ENCODE data around the gene MMP3. TPM values are rescaled to one million over a fixed set of nuclear protein-coding genes. Genes with fewer than 3 reads are reported as not detected.

MMP3 gene
- total RNA-seq, 1 donor: not detected

GRCh38 chr11:102846292-102846691, 2.9 kb upstream of the MMP3 start:
- H3K9me3 ChIP-seq (ENCODE audit: low read depth, low read length): no peaks in the 10 kb centered on the region
- H3K27me3 ChIP-seq (ENCODE audit: insufficient read depth, low read length): peaks cover 3% of the 10 kb centered on the region
- H3K4me1 ChIP-seq (ENCODE audit: insufficient read depth, low read length): no peaks in the 10 kb centered on the region
- no peak overlapping the region for H3K4me3 ChIP-seq (ENCODE audit: low read length)

- Histone ChIP-seq H3K9me3 (ENCODE audit: low read depth, low read length) (no peaks in the 10 kb centered on the region), H3K4me1 (ENCODE audit: insufficient read depth, low read length) (no peaks in the 10 kb centered on the region), H3K27me3 (ENCODE audit: insufficient read depth, low read length) (peaks cover 10% of the 10 kb centered on the region), H3K4me3 (ENCODE audit: low read length) (no peak overlapping the region)
Measured at GRCh38 chr11:102842930-102843329, 479 bp downstream of the MMP3 start.

GRCh38 chr11:102840018-102840417, 3.4 kb downstream of the MMP3 start:
- peaks cover 7% of the 10 kb centered on the region for H3K27me3 ChIP-seq (ENCODE audit: insufficient read depth, low read length)
- no peaks in the 10 kb centered on the region for H3K9me3 ChIP-seq (ENCODE audit: low read depth, low read length)
- H3K4me3 ChIP-seq (ENCODE audit: low read length): no peak overlapping the region

GRCh38 chr11:102837646-102838045, 5.8 kb downstream of the MMP3 start:
- H3K27me3 ChIP-seq (ENCODE audit: insufficient read depth, low read length): peaks cover 7% of the 10 kb centered on the region
- no peaks in the 10 kb centered on the region for H3K4me1 ChIP-seq (ENCODE audit: insufficient read depth, low read length)
- no peaks in the 10 kb centered on the region for H3K9me3 ChIP-seq (ENCODE audit: low read depth, low read length)
- H3K4me3 ChIP-seq (ENCODE audit: low read length): no peak overlapping the region

More at GRCh38 chr11:102840018-102840417, 3.4 kb downstream of the MMP3 start:
- H3K4me1 ChIP-seq (ENCODE audit: insufficient read depth, low read length): no peaks in the 10 kb centered on the region

GRCh38 chr11:102837156-102837555, 6.3 kb downstream of the MMP3 start:
- no peak overlapping the region for H3K4me3 ChIP-seq (ENCODE audit: low read length)
- peaks cover 8% of the 10 kb centered on the region for H3K27me3 ChIP-seq (ENCODE audit: insufficient read depth, low read length)
- H3K9me3 ChIP-seq (ENCODE audit: low read depth, low read length): no peaks in the 10 kb centered on the region
- no peaks in the 10 kb centered on the region for H3K4me1 ChIP-seq (ENCODE audit: insufficient read depth, low read length)

GRCh38 chr11:102836290-102836875, 7.0 kb downstream of the MMP3 start:
- H3K4me3 ChIP-seq (ENCODE audit: low read length): no peak overlapping the region
- no peaks in the 10 kb centered on the region for H3K9me3 ChIP-seq (ENCODE audit: low read depth, low read length)
- no peaks in the 10 kb centered on the region for H3K4me1 ChIP-seq (ENCODE audit: insufficient read depth, low read length)
- peaks cover 15% of the 10 kb centered on the region for H3K27me3 ChIP-seq (ENCODE audit: insufficient read depth, low read length)

GRCh38 chr11:102833731-102834130, 9.7 kb downstream of the MMP3 start:
- H3K4me1 ChIP-seq (ENCODE audit: insufficient read depth, low read length): no peaks in the 10 kb centered on the region
- H3K4me3 ChIP-seq (ENCODE audit: low read length): no peak overlapping the region
- H3K27me3 ChIP-seq (ENCODE audit: insufficient read depth, low read length): peaks cover 19% of the 10 kb centered on the region
- H3K9me3 ChIP-seq (ENCODE audit: low read depth, low read length): no peaks in the 10 kb centered on the region

GRCh38 chr11:102832612-102833011, 10.8 kb downstream of the MMP3 start:
- H3K27me3 ChIP-seq (ENCODE audit: insufficient read depth, low read length): peaks cover 19% of the 10 kb centered on the region
- H3K9me3 ChIP-seq (ENCODE audit: low read depth, low read length): no peaks in the 10 kb centered on the region
- H3K4me3 ChIP-seq (ENCODE audit: low read length): no peak overlapping the region
- H3K4me1 ChIP-seq (ENCODE audit: insufficient read depth, low read length): no peaks in the 10 kb centered on the region

- peaks cover 19% of the 10 kb centered on the region for H3K27me3 ChIP-seq (ENCODE audit: insufficient read depth, low read length)
- H3K4me1 ChIP-seq (ENCODE audit: insufficient read depth, low read length): no peaks in the 10 kb centered on the region
- H3K4me3 ChIP-seq (ENCODE audit: low read length): no peak overlapping the region
- H3K9me3 ChIP-seq (ENCODE audit: low read depth, low read length): no peaks in the 10 kb centered on the region
Measured at GRCh38 chr11:102831489-102832440, 11.6 kb downstream of the MMP3 start.

GRCh38 chr11:102831128-102831488, 12.3 kb downstream of the MMP3 start:
- no peaks in the 10 kb centered on the region for H3K4me1 ChIP-seq (ENCODE audit: insufficient read depth, low read length)
- H3K4me3 ChIP-seq (ENCODE audit: low read length): no peak overlapping the region
- H3K9me3 ChIP-seq (ENCODE audit: low read depth, low read length): no peaks in the 10 kb centered on the region
- H3K27me3 ChIP-seq (ENCODE audit: insufficient read depth, low read length): peaks cover 19% of the 10 kb centered on the region

GRCh38 chr11:102830001-102830727, 13.2 kb downstream of the MMP3 start:
- Histone ChIP-seq H3K27me3 (ENCODE audit: insufficient read depth, low read length) (peaks cover 19% of the 10 kb centered on the region), H3K4me1 (ENCODE audit: insufficient read depth, low read length) (no peaks in the 10 kb centered on the region), H3K9me3 (ENCODE audit: low read depth, low read length) (no peaks in the 10 kb centered on the region), H3K4me3 (ENCODE audit: low read length) (no peak overlapping the region)

GRCh38 chr11:102829316-102830000, 14.0 kb downstream of the MMP3 start:
- no peaks in the 10 kb centered on the region for H3K9me3 ChIP-seq (ENCODE audit: low read depth, low read length)
- H3K4me1 ChIP-seq (ENCODE audit: insufficient read depth, low read length): no peaks in the 10 kb centered on the region
- H3K4me3 ChIP-seq (ENCODE audit: low read length): no peak overlapping the region
- peaks cover 19% of the 10 kb centered on the region for H3K27me3 ChIP-seq (ENCODE audit: insufficient read depth, low read length)

GRCh38 chr11:102824556-102824955, 18.9 kb downstream of the MMP3 start:
- H3K4me1 ChIP-seq (ENCODE audit: insufficient read depth, low read length): no peaks in the 10 kb centered on the region
- no peak overlapping the region for H3K4me3 ChIP-seq (ENCODE audit: low read length)
- H3K27me3 ChIP-seq (ENCODE audit: insufficient read depth, low read length): no peaks in the 10 kb centered on the region
- H3K9me3 ChIP-seq (ENCODE audit: low read depth, low read length): no peaks in the 10 kb centered on the region

- H3K9me3 ChIP-seq (ENCODE audit: low read depth, low read length): no peaks in the 10 kb centered on the region
- H3K4me3 ChIP-seq (ENCODE audit: low read length): no peak overlapping the region
- H3K27me3 ChIP-seq (ENCODE audit: insufficient read depth, low read length): no peaks in the 10 kb centered on the region
- H3K4me1 ChIP-seq (ENCODE audit: insufficient read depth, low read length): no peaks in the 10 kb centered on the region
Measured at GRCh38 chr11:102819491-102819890, 23.9 kb downstream of the MMP3 start.

GRCh38 chr11:102813484-102813883, 29.9 kb downstream of the MMP3 start:
- H3K9me3 ChIP-seq (ENCODE audit: low read depth, low read length): no peaks in the 10 kb centered on the region
- H3K27me3 ChIP-seq (ENCODE audit: insufficient read depth, low read length): no peaks in the 10 kb centered on the region
- no peaks in the 10 kb centered on the region for H3K4me1 ChIP-seq (ENCODE audit: insufficient read depth, low read length)
- H3K4me3 ChIP-seq (ENCODE audit: low read length): no peak overlapping the region
